Panc1 (cell line): Measurements from ENCODE around the gene WRAP73. TPM values are rescaled to one million over a fixed set of nuclear protein-coding genes. Genes with fewer than 3 reads are reported as not detected.

Experiments used
- ATAC-seq: fragments of 200-7000 bp; cut with Tn5 transposase; 2 replicates; pipeline ENCODE4 v1.9.1; 2020; ENCODE audit warnings: mild to moderate bottlenecking, moderate library complexity
- BruUV-seq: library from RNA; stranded (reverse); fragments of 400-500 nt; replicated peaks from 2 replicates; lab custom pipeline; 2021; lab: Mats Ljungman, UMichigan
- CTCF ChIA-PET: fragments of 300-600 bp; sonication (Branson Sonifier 250); formaldehyde crosslinking; loops from one replicate; lab custom pipeline; 2022; ENCODE audit warnings: antibody characterized with exemption; lab: Charles Lee
- POLR2A ChIA-PET: fragments of 300-600 bp; sonication (Branson Sonifier 250); formaldehyde crosslinking; loops from one replicate; lab custom pipeline; 2022; ENCODE audit warnings: antibody characterized with exemption; lab: Charles Lee
- DNase-seq: peaks from one replicate; pipeline ENCODE4 v3.0.0-alpha.2; 2010; ENCODE audit warnings: low read depth, low spot score
- H3K27ac ChIP-seq: 2 replicates; pipeline ENCODE4 v1.5.1; 2011; ENCODE audit warnings: mild to moderate bottlenecking, low read length, inconsistent platforms
- H3K27me3 ChIP-seq: fragments of 200-500 bp; sonication (Bioruptor generic); 2 replicates; pipeline ENCODE4 v1.6.0; 2014; ENCODE audit warnings: low read length, inconsistent platforms; ENCODE audit not compliant: control insufficient read depth, insufficient read depth
- H3K36me3 ChIP-seq: fragments of 200-500 bp; sonication (Bioruptor generic); 2 replicates; pipeline ENCODE4 v1.5.1; 2014; ENCODE audit warnings: inconsistent platforms, mild to moderate bottlenecking, low read length, moderate library complexity; ENCODE audit not compliant: control insufficient read depth, insufficient read depth
- H3K4me1 ChIP-seq: 2 replicates; pipeline ENCODE4 v1.5.1; 2011; ENCODE audit warnings: inconsistent platforms, mild to moderate bottlenecking, low read length, moderate library complexity; ENCODE audit not compliant: control insufficient read depth, insufficient read depth
- H3K4me3 ChIP-seq, 2 experiments: 2 replicates each; pipeline ENCODE4 v1.5.1; 2011 to 2012; ENCODE audit warnings: low read depth in 2 of 2, low read length in 2 of 2, mild to moderate bottlenecking in 2 of 2, inconsistent platforms in 1 of 2, moderate library complexity in 1 of 2
- H3K9me3 ChIP-seq: fragments of 200-500 bp; sonication (Bioruptor generic); 2 replicates; pipeline ENCODE4 v1.5.1; 2014; ENCODE audit warnings: low read depth, mild to moderate bottlenecking, inconsistent platforms, low read length, moderate library complexity; ENCODE audit not compliant: control insufficient read depth, insufficient read depth
- CTCF ChIP-seq: fragments of 450-650 bp; IDR thresholded peaks from 2 replicates; pipeline ENCODE4 v1.5.1; 2017; ENCODE audit warnings: mild to moderate bottlenecking
- POLR2AphosphoS5 ChIP-seq: IDR thresholded peaks from 2 replicates; pipeline ENCODE4 v1.6.1; 2012; ENCODE audit warnings: mild to moderate bottlenecking, low read depth, low read length, moderate library complexity
- REST ChIP-seq, 2 experiments: IDR thresholded peaks; 2 replicates each; pipeline ENCODE4 v1.6.1; 2011 to 2012; ENCODE audit warnings: low read depth in 2 of 2, control low read depth in 1 of 2, low read length in 1 of 2, mild to moderate bottlenecking in 1 of 2, moderate library complexity in 1 of 2; ENCODE audit not compliant: insufficient read depth in 1 of 2
- SIN3A ChIP-seq: IDR thresholded peaks from 2 replicates; pipeline ENCODE4 v1.6.1; 2012; ENCODE audit warnings: low read depth, mild to moderate bottlenecking, low read length, moderate library complexity, borderline replicate concordance; ENCODE audit not compliant: insufficient read depth
- TCF7L2 ChIP-seq: IDR thresholded peaks from 2 replicates; pipeline ENCODE4 v1.6.1; 2011; ENCODE audit warnings: mild to moderate bottlenecking, low read depth, low read length, inconsistent platforms
- in situ Hi-C: cut with HindIII; loops from 2 replicates; pipeline ENCODE4 v1.10.0; 2016; ENCODE audit warnings: low sequenced_read_pairs, low pct_unique_long_range_greater_than_20kb
- intact Hi-C: fragments of 100-400 bp; cut with micrococcal nuclease; formaldehyde crosslinking; loops from one replicate; pipeline ENCODE4 v1.10.0; 2022; ENCODE audit not compliant: unreplicated experiment
- total RNA-seq: library from RNA; stranded (reverse); gene quantifications from one replicate; pipeline ENCODE4 v1.2.1, GENCODE V29; 2021; ENCODE audit not compliant: unreplicated experiment

Gene WRAP73
- total RNA-seq, 1 experiment from 2014 or later: 27.1 TPM

- peaks cover 11% of the 10 kb centered on the region for H3K4me1 ChIP-seq
- H3K27ac ChIP-seq: no peak overlapping the region
- in situ Hi-C loops: no loop called here
- no TSS peak for BruUV-seq
- intact Hi-C loops: no loop called here
- CTCF ChIA-PET: no interaction called here
- ATAC-seq (no peak), DNase-seq (no peak)
- POLR2A ChIA-PET: no interaction called here
- H3K4me3 ChIP-seq: no peak overlapping the region
- H3K36me3 ChIP-seq: no peaks in the 10 kb centered on the region
- H3K27me3 ChIP-seq: no peaks in the 10 kb centered on the region
- H3K9me3 ChIP-seq: no peaks in the 10 kb centered on the region
- TF ChIP-seq SIN3A (no peak), POLR2AphosphoS5 (no peak), TCF7L2 (no peak), REST (IDR thresholded peaks at IDR 0.05; ENCODE audit: insufficient read depth in 1 of 2, low read depth in 2 of 2, low read length in 1 of 2) (no peak), CTCF (no peak)
Measured at GRCh38 chr1:3692598-3692997, 42.7 kb upstream of the WRAP73 start.

GRCh38 chr1:3691421-3692204 lies 41.7 kb upstream of the WRAP73 start:
- no peaks in the 10 kb centered on the region for H3K9me3 ChIP-seq
- no peak overlapping the region for H3K4me3 ChIP-seq
- in situ Hi-C loops (no loop called here), intact Hi-C loops (no loop called here)
- POLR2A ChIA-PET: no interaction called here
- DNase-seq: no peak
- no peak overlapping the region for H3K27ac ChIP-seq
- peaks cover 11% of the 10 kb centered on the region for H3K4me1 ChIP-seq
- no peaks in the 10 kb centered on the region for H3K36me3 ChIP-seq
- CTCF ChIA-PET: interaction anchor here (0.6 kb wide), 1 partner anchor 201 kb away, joined by 3 read pairs; no protein-coding TSS in a partner anchor
- no peak for ATAC-seq
- no peaks in the 10 kb centered on the region for H3K27me3 ChIP-seq
- BruUV-seq: no TSS peak
- no peak for TF ChIP-seq REST (IDR thresholded peaks at IDR 0.05; ENCODE audit: insufficient read depth in 1 of 2, low read depth in 2 of 2, low read length in 1 of 2)
